Activated CD8-positive, alpha-beta memory T cell treated with anti-CD3 and anti-CD28 coated beads, Interleukin-2, amount 50 U/mL, for 4 hours (primary cell): Measurements from ENCODE around the gene EMILIN2.
"Not testable (repeated sequence)": the region's sequence is repeated elsewhere in the genome, so short reads cannot be mapped to it uniquely, and the experiment has no call there.

Experiments
- DNase-seq: peaks from one replicate; pipeline ENCODE4 v3.0.0-alpha.2; 2020

The EMILIN2 gene

GRCh38 chr18:2847317-2848246 is 776 bp downstream of the EMILIN2 start:
- DNase-seq, result peak; percentile 24

GRCh38 chr18:2848247-2849246 is 1.7 kb downstream of the EMILIN2 start:
- no peak for DNase-seq

- DNase-seq, result no peak
Observed at GRCh38 chr18:2850816-2851215, 4.0 kb downstream of the EMILIN2 start.

GRCh38 chr18:2851771-2852170 is 5.0 kb downstream of the EMILIN2 start:
- DNase-seq, result no peak

GRCh38 chr18:2852460-2852859 is 5.7 kb downstream of the EMILIN2 start:
- DNase-seq, result not testable (repeated sequence)

- DNase-seq, result no peak
Observed at GRCh38 chr18:2853173-2853925, 6.5 kb downstream of the EMILIN2 start.

- DNase-seq, result no peak
Observed at GRCh38 chr18:2853926-2854664, 7.3 kb downstream of the EMILIN2 start.

GRCh38 chr18:2854875-2855274 is 8.1 kb downstream of the EMILIN2 start:
- DNase-seq, result no peak

- no peak for DNase-seq
Observed at GRCh38 chr18:2855560-2856350, 8.9 kb downstream of the EMILIN2 start.

GRCh38 chr18:2856547-2857170 is 9.9 kb downstream of the EMILIN2 start:
- DNase-seq, result no peak

- DNase-seq, result no peak
Observed at GRCh38 chr18:2857491-2858131, 10.8 kb downstream of the EMILIN2 start.

- not testable (repeated sequence) for DNase-seq
Observed at GRCh38 chr18:2860397-2860796, 13.6 kb downstream of the EMILIN2 start.

- not testable (repeated sequence) for DNase-seq
Observed at GRCh38 chr18:2863997-2864396, 17.2 kb downstream of the EMILIN2 start.

GRCh38 chr18:2866465-2866864 is 19.7 kb downstream of the EMILIN2 start:
- not testable (repeated sequence) for DNase-seq

- no peak for DNase-seq
Observed at GRCh38 chr18:2869207-2869606, 22.4 kb downstream of the EMILIN2 start.

- no peak for DNase-seq
Observed at GRCh38 chr18:2871111-2871720, 24.4 kb downstream of the EMILIN2 start.

- no peak for DNase-seq
Observed at GRCh38 chr18:2872095-2872494, 25.3 kb downstream of the EMILIN2 start.

- DNase-seq, result no peak
Observed at GRCh38 chr18:2874765-2875164, 28.0 kb downstream of the EMILIN2 start.

- no peak for DNase-seq
Observed at GRCh38 chr18:2878656-2879330, 32.0 kb downstream of the EMILIN2 start.
